Pons (tissue), 1 donor: Measurements from ENCODE around the gene KCTD7.
"Not testable (repeated sequence)": the region's sequence is repeated elsewhere in the genome, so short reads cannot be mapped to it uniquely, and the experiment has no call there.

Source experiments
- DNase-seq: peaks from one replicate; pipeline ENCODE4 v3.0.0-alpha.2; 2016; ENCODE audit warnings: low spot score

KCTD7 gene

GRCh38 chr7:66628361-66629221 is at the start of gene KCTD7:
Gene KCTD7 (plus strand): TSS chr7:66628881. CDS start chr7:66629065, 184 bp downstream.
- peak; percentile 97 for DNase-seq

GRCh38 chr7:66580380-66580779 is 48.3 kb upstream of the KCTD7 start:
- DNase-seq, result not testable (repeated sequence)

DNA sequence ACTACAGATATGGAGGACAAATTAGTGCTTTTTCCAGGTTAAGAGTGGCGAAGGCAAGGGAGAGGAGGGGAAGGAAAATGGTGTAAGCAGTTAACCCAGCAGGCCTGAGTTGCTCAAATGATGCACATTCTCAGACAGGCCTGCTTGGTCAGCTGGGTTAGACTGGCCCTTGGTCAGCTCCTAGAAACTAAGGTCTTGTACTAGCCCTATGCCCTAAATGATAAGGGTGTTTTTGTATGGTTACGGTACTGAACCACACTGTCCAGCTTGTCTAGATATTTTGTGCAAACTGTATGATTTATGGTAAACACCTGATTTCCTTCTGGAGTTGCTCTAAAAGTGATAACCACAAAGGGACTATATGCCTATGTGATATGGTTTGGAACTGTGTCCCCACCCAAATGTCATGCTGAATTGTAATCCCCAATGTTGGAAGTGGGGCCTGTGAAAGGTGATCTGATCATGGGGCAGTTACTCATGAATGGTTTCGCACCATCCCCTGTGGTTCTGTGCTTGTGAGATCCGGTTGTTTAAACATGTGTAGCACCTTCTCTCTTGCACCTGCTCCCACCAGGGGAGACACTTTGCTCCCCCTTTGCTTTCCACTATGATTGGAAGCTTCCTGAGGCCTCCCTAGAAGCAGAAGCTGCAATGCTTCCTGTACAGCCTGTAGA is 45.7 kb upstream of the KCTD7 start:
- not testable (repeated sequence) for DNase-seq

DNA sequence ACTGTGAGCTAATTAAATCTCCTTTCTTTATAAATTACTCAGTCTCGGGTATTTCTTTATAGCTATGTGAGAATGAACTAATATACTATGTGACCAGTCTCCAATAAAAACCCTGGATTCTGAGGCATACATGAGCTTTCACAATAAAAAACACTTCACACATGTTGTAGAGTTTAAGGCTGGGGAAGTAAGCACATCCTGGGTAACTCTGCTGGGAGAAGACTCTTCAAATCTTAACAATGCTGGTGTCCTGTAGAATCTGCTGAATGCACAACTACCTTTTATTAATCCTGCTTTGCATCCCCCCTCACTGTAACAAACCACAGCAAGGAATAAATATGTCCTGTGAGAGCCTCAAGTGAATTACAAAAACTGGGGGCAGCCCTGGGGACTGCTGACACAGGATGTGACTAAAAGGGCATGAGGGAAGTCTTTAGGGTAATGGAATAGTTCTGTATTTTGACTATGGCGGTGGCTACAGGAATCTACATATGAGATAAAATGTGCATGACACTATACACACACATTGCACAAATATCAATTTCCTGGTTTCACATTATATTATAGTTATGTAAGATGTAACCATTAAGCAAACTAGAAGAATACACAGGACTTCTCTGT is 45.1 kb upstream of the KCTD7 start:
- no peak for DNase-seq

- no peak for DNase-seq
Observed at GRCh38 chr7:66586181-66586580, 42.5 kb upstream of the KCTD7 start.

DNA sequence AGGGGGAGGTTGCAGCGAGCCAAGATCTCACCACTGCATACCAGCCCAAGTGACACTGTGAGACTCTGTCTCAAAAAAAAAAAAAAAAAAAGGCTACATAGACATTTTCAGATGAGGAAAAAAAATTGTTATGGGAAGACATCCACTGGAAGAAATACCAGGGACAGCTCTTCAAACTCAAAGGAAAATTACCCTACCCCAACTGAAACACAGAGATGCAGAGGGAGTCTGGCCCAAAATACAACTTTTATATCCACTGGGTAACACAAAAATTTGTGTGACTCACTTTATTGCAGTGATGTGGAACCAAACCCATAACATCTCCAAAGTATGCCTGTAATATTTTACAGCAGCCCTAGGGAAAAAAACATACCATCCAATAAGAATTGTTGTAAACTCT is 40.5 kb upstream of the KCTD7 start:
- not testable (repeated sequence) for DNase-seq

DNA sequence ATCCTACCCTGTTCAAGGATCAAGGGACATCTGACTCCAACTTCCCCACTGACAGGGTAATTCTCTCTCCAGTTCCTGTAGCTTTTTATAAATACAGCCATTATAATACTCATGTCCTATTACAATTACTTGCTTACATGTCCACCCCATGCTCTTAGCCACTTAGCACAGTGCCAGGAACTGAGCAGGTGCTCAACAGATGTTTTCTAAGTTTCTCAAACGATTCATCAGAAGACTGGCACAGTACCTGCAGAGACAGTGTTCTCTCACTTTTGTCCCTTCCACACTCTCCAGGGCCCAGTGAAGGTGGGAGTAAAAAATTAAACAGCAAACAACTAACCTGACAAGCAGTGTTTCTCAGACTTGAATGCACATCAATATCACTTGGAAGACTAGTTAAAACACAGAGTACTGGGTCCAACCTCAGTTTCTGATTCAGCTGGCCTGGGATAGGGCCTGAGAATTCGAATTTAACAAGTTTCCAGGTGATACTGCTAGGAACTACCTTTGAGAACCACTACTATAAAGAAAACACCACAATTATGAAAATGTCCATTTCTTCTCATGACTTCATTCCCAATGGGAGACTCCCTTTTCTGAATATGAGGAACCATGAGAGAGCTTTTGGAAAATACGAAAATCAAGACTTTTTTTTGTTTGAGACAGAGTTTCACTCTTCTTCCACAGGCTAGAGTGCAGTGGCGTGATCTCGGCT is 39.7 kb upstream of the KCTD7 start:
- DNase-seq, result not testable (repeated sequence)

GRCh38 chr7:66590302-66591057 is 38.2 kb upstream of the KCTD7 start:
- DNase-seq, result not testable (repeated sequence)

- DNase-seq, result not testable (repeated sequence)
Observed at GRCh38 chr7:66591058-66591798, 37.5 kb upstream of the KCTD7 start.

DNA sequence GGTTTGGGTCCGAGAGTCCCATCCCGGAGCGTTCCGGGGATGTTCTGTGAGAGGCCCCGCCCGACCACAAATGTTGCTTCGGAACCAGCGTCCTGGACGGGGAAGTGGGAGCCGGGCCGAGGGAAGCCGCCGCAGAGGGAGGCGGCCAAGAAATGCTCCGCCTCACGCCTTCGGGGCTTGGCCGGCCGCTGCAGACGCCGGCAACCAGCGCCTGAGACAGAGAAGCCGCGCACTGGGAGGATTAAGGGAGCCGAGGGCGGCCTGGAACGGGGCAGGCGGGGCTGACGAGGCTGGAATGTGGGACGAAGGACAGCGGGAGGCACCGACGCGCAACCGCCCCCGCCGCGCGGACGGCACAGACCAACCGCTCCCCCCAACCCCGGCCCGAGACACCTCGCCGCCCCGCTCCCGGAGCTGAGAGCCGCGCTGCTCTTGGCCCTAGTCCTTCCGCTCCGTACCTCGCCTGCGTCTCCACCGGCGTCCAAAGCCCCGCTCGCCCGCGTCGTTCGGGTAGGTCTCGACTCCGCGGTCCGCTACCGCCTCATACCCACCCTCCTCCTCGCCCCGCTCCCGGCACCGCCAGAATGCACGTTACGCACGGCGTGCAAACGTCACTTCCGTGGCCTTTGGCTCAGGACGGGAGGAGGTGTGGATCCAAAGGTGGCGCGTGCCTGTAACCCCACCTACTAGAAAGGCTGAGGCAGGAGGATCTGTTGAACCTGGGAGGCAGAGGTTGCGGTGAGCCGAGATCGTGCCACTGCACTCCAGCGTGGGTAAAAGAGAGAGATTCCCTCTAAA is 36.7 kb upstream of the KCTD7 start:
- peak; percentile 95 for DNase-seq

- DNase-seq, result not testable (repeated sequence)
Observed at GRCh38 chr7:66592597-66593146, 36.0 kb upstream of the KCTD7 start.

DNA sequence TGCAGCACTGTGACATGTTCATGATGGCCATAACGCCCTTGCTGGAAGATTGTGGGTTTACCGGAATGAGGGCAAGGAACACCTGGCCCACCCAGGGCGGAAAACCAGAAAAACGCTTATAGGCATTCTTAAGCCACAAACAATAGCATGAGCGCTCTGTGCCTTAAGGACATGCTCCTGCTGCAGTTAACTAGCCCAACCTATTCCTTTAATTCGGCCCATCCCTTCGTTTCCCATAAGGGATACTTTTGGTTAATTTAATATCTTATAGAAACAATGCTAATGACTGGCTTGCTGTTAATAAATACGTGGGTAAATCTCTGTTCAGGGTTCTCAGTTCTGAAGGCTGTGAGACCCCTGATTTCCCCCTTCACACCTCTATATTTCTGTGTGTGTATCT is 34.6 kb upstream of the KCTD7 start:
- not testable (repeated sequence) for DNase-seq

- no peak for DNase-seq
Observed at GRCh38 chr7:66597461-66597860, 31.2 kb upstream of the KCTD7 start.

- no peak for DNase-seq
Observed at GRCh38 chr7:66602159-66602558, 26.5 kb upstream of the KCTD7 start.

GRCh38 chr7:66604198-66604597 is 24.5 kb upstream of the KCTD7 start:
- DNase-seq, result no peak

GRCh38 chr7:66606540-66607291 is 22.0 kb upstream of the KCTD7 start:
- not testable (repeated sequence) for DNase-seq

DNA sequence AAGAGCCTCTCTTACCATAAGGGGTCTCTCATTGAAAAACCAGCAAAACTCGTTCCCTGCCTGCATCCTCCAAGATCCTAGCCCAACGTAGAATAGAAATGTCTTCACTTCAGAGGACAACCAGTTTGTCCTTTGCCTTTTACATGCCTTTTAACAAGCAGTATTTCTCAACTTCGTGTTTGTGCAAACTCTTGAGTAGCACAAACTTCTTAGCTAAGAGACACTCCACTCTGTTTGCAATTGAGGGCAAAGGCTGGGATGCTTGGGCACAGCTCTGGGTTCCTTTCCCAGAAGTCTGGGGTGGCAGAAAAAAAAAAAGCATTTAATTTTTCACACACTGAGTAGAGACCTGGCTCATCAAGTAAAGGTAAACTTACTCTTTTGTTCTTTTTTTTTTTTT is 19.5 kb upstream of the KCTD7 start:
- DNase-seq, result no peak

GRCh38 chr7:66614596-66614995 is 14.1 kb upstream of the KCTD7 start:
- not testable (repeated sequence) for DNase-seq

GRCh38 chr7:66615699-66616098 is 13.0 kb upstream of the KCTD7 start:
- DNase-seq, result no peak
